Upper lobe of left lung (tissue), 6 donors: ENCODE results near the gene TTC22. TPM values are rescaled to one million over a fixed set of nuclear protein-coding genes. Genes with fewer than 3 reads are reported as not detected.

Source experiments
- ATAC-seq, 2 donors: fragments of 200-7000 bp; cut with Tn5 transposase; one replicate each; pipeline ENCODE4 v1.9.1; 2022; ENCODE audit warnings: mild to moderate bottlenecking in 2 of 2, moderate library complexity in 2 of 2; ENCODE audit not compliant: low FRiP score in 2 of 2
- DNase-seq, 2 donors: peaks; one replicate each; pipeline ENCODE4 v3.0.0-alpha.2; 2019 to 2020
- H3K27ac ChIP-seq, 4 donors: fragments of 200-600 bp; sonication (generic); one replicate each; pipeline ENCODE4 v1.5.1; 2016 to 2019
- H3K27me3 ChIP-seq, 4 donors: fragments of 200-600 bp; sonication (generic); one replicate each; pipeline ENCODE4 v1.5.1; 2017 to 2019
- H3K36me3 ChIP-seq, 4 donors: fragments of 200-600 bp; sonication (generic); one replicate each; pipeline ENCODE4 v1.5.1; 2016 to 2019
- H3K4me1 ChIP-seq, 4 donors: fragments of 200-600 bp; sonication (generic); one replicate each; pipeline ENCODE4 v1.5.1; 2018 to 2019
- H3K4me3 ChIP-seq, 4 donors: fragments of 200-600 bp; sonication (generic); one replicate each; pipeline ENCODE4 v1.5.1; 2017 to 2019; ENCODE audit warnings: mild to moderate bottlenecking in 2 of 4, moderate library complexity in 1 of 4
- H3K9me3 ChIP-seq, 4 donors: fragments of 200-600 bp; sonication (generic); one replicate each; pipeline ENCODE4 v1.5.1; 2018 to 2019
- CTCF ChIP-seq, 6 experiments: fragments of 450-650 bp in 4 of 6; fragments of 200-600 bp in 2 of 6; sonication (generic) in 2 of 6; IDR thresholded peaks; one replicate each; pipeline ENCODE4 v1.5.1; 2016 to 2019; ENCODE audit warnings: antibody characterized with exemption in 6 of 6
- EP300 ChIP-seq, 4 donors: sonication (generic); formaldehyde crosslinking; IDR thresholded peaks; one replicate each; pipeline ENCODE4 v1.5.1; 2017; ENCODE audit warnings: antibody characterized with exemption in 4 of 4, control low read depth in 2 of 4
- POLR2A ChIP-seq, 4 donors: fragments of 450-650 bp; IDR thresholded peaks; one replicate each; pipeline ENCODE4 v1.5.1; 2016 to 2017; ENCODE audit warnings: antibody characterized with exemption in 4 of 4, mild to moderate bottlenecking in 2 of 4
- POLR2AphosphoS5 ChIP-seq, 2 donors: sonication (generic); formaldehyde crosslinking; IDR thresholded peaks; one replicate each; pipeline ENCODE4 v1.5.1; 2017; ENCODE audit warnings: antibody characterized with exemption in 2 of 2
- WGBS, 2 donors: methylation state at CpG; one replicate each; pipeline ENCODE4 v1.1.5; 2017 to 2018; 5-methylcytosine and 5-hydroxymethylcytosine counted together
- total RNA-seq, 6 donors: library from RNA; depleted of rRNA in 4 of 6; stranded (reverse); fragments of >200 nt in 4 of 6; gene quantifications; one replicate each; pipeline versions ENCODE4 v1.1.0 to v1.2.1, GENCODE V29; 2016 to 2021
- donor health status: DM: no; HTN: no; CAD: no; lungs with moderate emphysema.
- donor health status: DM: no; HTN: yes; CAD: no; lungs with severe emphysema.

The TTC22 gene
- total RNA-seq, 6 donors from 2014 or later = 6.9 to 15.7 (median 12.1) TPM

- Histone ChIP-seq H3K27ac (no peak overlapping the region), H3K27me3 (no peaks in the 10 kb centered on the region), H3K36me3 (no peaks in the 10 kb centered on the region), H3K4me1 (no peaks in the 10 kb centered on the region), H3K4me3 (no peak overlapping the region), H3K9me3 (peaks cover 7 to 8% (median 7%) of the 10 kb centered on the region in 4 donors)
- no peak for TF ChIP-seq POLR2A (IDR thresholded peaks at IDR 0.05)
- TF ChIP-seq EP300 (IDR thresholded peaks at IDR 0.05) = no peak
- no peak for TF ChIP-seq POLR2AphosphoS5 (IDR thresholded peaks at IDR 0.05)
- no peak for TF ChIP-seq CTCF (IDR thresholded peaks at IDR 0.05)
- ATAC-seq = no peak
- no peak for DNase-seq
These were observed 18.6 kb upstream of the TTC22 start for GRCh38 chr1:54819733-54820132.

- Histone ChIP-seq H3K9me3 (peaks cover 6 to 8% (median 6%) of the 10 kb centered on the region in 4 donors), H3K4me1 (no peaks in the 10 kb centered on the region), H3K4me3 (no peak overlapping the region), H3K27me3 (no peaks in the 10 kb centered on the region), H3K36me3 (no peaks in the 10 kb centered on the region), H3K27ac (no peak overlapping the region)
- DNase-seq (peak in 1 of 2 donors; percentile 5), ATAC-seq (no peak)
- 85% methylated on average over 4 of the region's 4 CpGs for WGBS, 2 donors
- no peak for TF ChIP-seq POLR2AphosphoS5 (IDR thresholded peaks at IDR 0.05)
These were observed 18.0 kb upstream of the TTC22 start for GRCh38 chr1:54819195-54819536.

- Histone ChIP-seq H3K9me3 (peaks cover under 1 to 7% (median 1%) of the 10 kb centered on the region in 4 donors), H3K4me3 (no peak overlapping the region), H3K4me1 (no peaks in the 10 kb centered on the region), H3K27me3 (no peaks in the 10 kb centered on the region), H3K36me3 (no peaks in the 10 kb centered on the region), H3K27ac (no peak overlapping the region)
- WGBS, 2 donors = 66 to 69% methylated on average over 5 of the region's 5 CpGs
- DNase-seq (no peak), ATAC-seq (peak in 1 of 2 donors; percentile 53)
- TF ChIP-seq EP300 (IDR thresholded peaks at IDR 0.05) (no peak), POLR2AphosphoS5 (IDR thresholded peaks at IDR 0.05) (no peak), CTCF (IDR thresholded peaks at IDR 0.05) (no peak), POLR2A (IDR thresholded peaks at IDR 0.05) (no peak)
These were observed 17.5 kb upstream of the TTC22 start for GRCh38 chr1:54818461-54819194.

GRCh38 chr1:54816951-54817350, 15.8 kb upstream of the TTC22 start:
- Histone ChIP-seq H3K27me3 (no peaks in the 10 kb centered on the region), H3K4me1 (no peaks in the 10 kb centered on the region), H3K9me3 (no peaks in the 10 kb centered on the region), H3K4me3 (no peak overlapping the region), H3K36me3 (no peaks in the 10 kb centered on the region), H3K27ac (no peak overlapping the region)
- TF ChIP-seq POLR2AphosphoS5 (IDR thresholded peaks at IDR 0.05) (no peak), EP300 (IDR thresholded peaks at IDR 0.05) (no peak), CTCF (IDR thresholded peaks at IDR 0.05) (no peak), POLR2A (IDR thresholded peaks at IDR 0.05) (no peak)
- no peak for DNase-seq
- ATAC-seq = no peak
- WGBS, 2 donors = 63 to 85% methylated on average over 4 to 13 of the region's 13 CpGs

- Histone ChIP-seq H3K36me3 (no peaks in the 10 kb centered on the region), H3K4me3 (no peak overlapping the region), H3K4me1 (no peaks in the 10 kb centered on the region), H3K27ac (no peak overlapping the region), H3K27me3 (no peaks in the 10 kb centered on the region), H3K9me3 (no peaks in the 10 kb centered on the region)
- 56 to 83% methylated on average over 6 of the region's 6 CpGs for WGBS, 2 donors
- no peak for TF ChIP-seq POLR2A (IDR thresholded peaks at IDR 0.05)
- no peak for TF ChIP-seq EP300 (IDR thresholded peaks at IDR 0.05)
- TF ChIP-seq CTCF (IDR thresholded peaks at IDR 0.05) = no peak
- TF ChIP-seq POLR2AphosphoS5 (IDR thresholded peaks at IDR 0.05) = no peak
- ATAC-seq (no peak), DNase-seq (no peak)
These were observed 15.0 kb upstream of the TTC22 start for GRCh38 chr1:54816130-54816529.
